GM12878 (cell line): ENCODE results near the gene SBF1. TPM values are rescaled to one million over a fixed set of nuclear protein-coding genes. Genes with fewer than 3 reads are reported as not detected.

Experiments
- ATAC-seq: fragments of 200-7000 bp; cut with Tn5 transposase; 3 replicates; pipeline ENCODE4 v1.9.1; 2020; ENCODE audit warnings: mild to moderate bottlenecking, moderate library complexity
- BruUV-seq: library from RNA; stranded (reverse); fragments of 400-500 nt; replicated peaks from 2 replicates; lab custom pipeline; 2021; lab: Mats Ljungman, UMichigan
- CTCF ChIA-PET: fragments of 300-600 bp; sonication (Branson Sonifier 250); formaldehyde crosslinking; extraction: SDS; loops from one replicate; lab custom pipeline; 2021; ENCODE audit warnings: inconsistent platforms; lab: Yijun Ruan, JAX
- POLR2A ChIA-PET: fragments of 350-600 bp; formaldehyde crosslinking; extraction: SDS; loops from one replicate; lab custom pipeline; 2021; ENCODE audit warnings: inconsistent platforms; lab: Charles Lee
- RAD21 ChIA-PET: fragments of 300-600 bp; sonication (Branson Sonifier 250); formaldehyde crosslinking; loops from one replicate; lab custom pipeline; 2023; ENCODE audit warnings: antibody characterized with exemption; ENCODE audit not compliant: unreplicated experiment; lab: Charles Lee
- SMC1A ChIA-PET: fragments of 300-600 bp; sonication (Branson Sonifier 250); formaldehyde crosslinking; loops from one replicate; lab custom pipeline; 2023; ENCODE audit not compliant: unreplicated experiment, uncharacterized antibody; lab: Charles Lee
- DNase-seq: peaks from one replicate; pipeline ENCODE4 v3.0.0-alpha.2; 2011; ENCODE audit warnings: low read depth, low spot score
- FAIRE-seq: peaks from 3 replicates; lab custom pipeline; 2011; peaks lifted over from hg19 to GRCh38; lab: Jason Lieb, UNC
- H2AFZ ChIP-seq: 2 replicates; pipeline ENCODE4 v1.6.0; 2011; ENCODE audit warnings: low read depth, low read length, control low read depth; ENCODE audit not compliant: control insufficient read depth
- H3K27ac ChIP-seq: 2 replicates; pipeline ENCODE4 v1.5.1; 2011; ENCODE audit warnings: control low read depth; ENCODE audit not compliant: control insufficient read depth, insufficient read depth
- H3K27me3 ChIP-seq, 2 experiments: replicated peaks in 1 of 2; 2 replicates each; pipeline versions ENCODE4 v1.6.0 to v1.6.1; 2011; ENCODE audit warnings: low read length in 1 of 2; ENCODE audit not compliant: control insufficient read depth in 2 of 2, insufficient read depth in 2 of 2
- H3K36me3 ChIP-seq, 2 experiments: 2 replicates each; pipeline ENCODE4 v1.5.1; 2011; ENCODE audit warnings: low read length in 1 of 2; ENCODE audit not compliant: control insufficient read depth in 2 of 2, insufficient read depth in 2 of 2
- H3K4me1 ChIP-seq: 2 replicates; pipeline ENCODE4 v1.6.1; 2011; ENCODE audit warnings: mild to moderate bottlenecking, low read length, moderate library complexity, mixed read lengths; ENCODE audit not compliant: control insufficient read depth, insufficient read depth
- H3K4me2 ChIP-seq: 2 replicates; pipeline ENCODE4 v1.6.0; 2011; ENCODE audit warnings: control low read depth; ENCODE audit not compliant: control insufficient read depth, insufficient read depth
- H3K4me3 ChIP-seq: fragments of 200-600 bp; sonication (generic); 2 replicates; pipeline ENCODE4 v1.5.1; 2016
- H3K79me2 ChIP-seq: 2 replicates; pipeline ENCODE4 v1.6.0; 2011; ENCODE audit warnings: low read length; ENCODE audit not compliant: control insufficient read depth, insufficient read depth
- H3K9ac ChIP-seq: 2 replicates; pipeline ENCODE4 v1.8.0; 2011; ENCODE audit warnings: low read length, control low read depth, mixed read lengths; ENCODE audit not compliant: control insufficient read depth, insufficient read depth
- H3K9me3 ChIP-seq: replicated peaks from 3 replicates; pipeline ENCODE4 v1.5.1; 2011; ENCODE audit warnings: mild to moderate bottlenecking, low read length; ENCODE audit not compliant: control insufficient read depth, insufficient read depth
- H4K20me1 ChIP-seq: 2 replicates; pipeline ENCODE4 v1.6.0; 2011; ENCODE audit not compliant: control insufficient read depth, insufficient read depth
- CEBPZ ChIP-seq: fragments of 150-350 bp; IDR thresholded peaks from 2 replicates; pipeline ENCODE4 v1.6.1; 2016; ENCODE audit warnings: low read depth, low read length
- CREM ChIP-seq: IDR thresholded peaks from 2 replicates; pipeline ENCODE4 v1.6.1; 2014; ENCODE audit warnings: antibody characterized with exemption, low read depth
- ESRRA ChIP-seq: IDR thresholded peaks from 2 replicates; pipeline ENCODE4 v1.6.1; 2012; ENCODE audit warnings: mild to moderate bottlenecking, low read length, improper control_type of control experiment
- KLF5 ChIP-seq: fragments of 450-650 bp; IDR thresholded peaks from 2 replicates; pipeline ENCODE4 v1.6.1; 2014; ENCODE audit warnings: mild to moderate bottlenecking; ENCODE audit not compliant: partially characterized antibody
- MEF2B ChIP-seq: fragments of 450-650 bp; IDR thresholded peaks from 2 replicates; pipeline ENCODE4 v1.6.1; 2018; ENCODE audit warnings: mild to moderate bottlenecking, moderate library complexity; ENCODE audit not compliant: partially characterized antibody, poor library complexity, severe bottlenecking
- MTA2 ChIP-seq: fragments of 450-650 bp; IDR thresholded peaks from 2 replicates; pipeline ENCODE4 v1.6.1; 2016; ENCODE audit warnings: low read depth, mild to moderate bottlenecking, moderate library complexity
- MYC ChIP-seq: IDR thresholded peaks from 2 replicates; pipeline ENCODE4 v1.6.1; 2011; ENCODE audit warnings: mild to moderate bottlenecking, low read length, moderate library complexity, inconsistent platforms; ENCODE audit not compliant: insufficient read depth, insufficient replicate concordance, insufficient read length, severe bottlenecking
- NFYA ChIP-seq: IDR thresholded peaks from 2 replicates; pipeline ENCODE4 v1.6.1; 2011; ENCODE audit warnings: low read depth, mild to moderate bottlenecking, low read length, improper control_type of control experiment, borderline replicate concordance
- PKNOX1 ChIP-seq: fragments of 450-650 bp; IDR thresholded peaks from 2 replicates; pipeline ENCODE4 v1.6.1; 2016; ENCODE audit warnings: mild to moderate bottlenecking
- POLR2AphosphoS5 ChIP-seq: IDR thresholded peaks from 2 replicates; pipeline ENCODE4 v1.6.1; 2011; ENCODE audit warnings: mild to moderate bottlenecking, low read length, inconsistent platforms
- SIN3A ChIP-seq: IDR thresholded peaks from 2 replicates; pipeline ENCODE4 v1.6.1; 2012; ENCODE audit warnings: low read depth, low read length, improper control_type of control experiment
- ZNF592 ChIP-seq: fragments of 450-650 bp; IDR thresholded peaks from 2 replicates; pipeline ENCODE4 v1.6.1; 2017; ENCODE audit warnings: mild to moderate bottlenecking, moderate library complexity
- ZZZ3 ChIP-seq: IDR thresholded peaks from 2 replicates; pipeline ENCODE4 v1.6.1; 2011; ENCODE audit warnings: low read depth; ENCODE audit not compliant: control insufficient read depth, insufficient read length
- WGBS: methylation state at CpG from one replicate; pipeline ENCODE4 v1.1.6; 2016; ENCODE audit warnings: low lambda C conversion rate; ENCODE audit not compliant: insufficient replicate concordance, insufficient coverage; ENCODE audit errors: missing lambda C conversion rate; 5-methylcytosine and 5-hydroxymethylcytosine counted together
- in situ Hi-C: fragments of 300-500 bp; cut with MboI; formaldehyde crosslinking; loops from 9 replicates; pipeline ENCODE4 v1.14.3; 2018; ENCODE audit warnings: mixed read lengths
- intact Hi-C: fragments of 100-400 bp; cut with micrococcal nuclease; formaldehyde crosslinking; loops from one replicate; pipeline ENCODE4 v1.14.2; 2022; ENCODE audit not compliant: unreplicated experiment
- polyA plus RNA-seq, 11 experiments: library from polyadenylated mRNA; depleted of rRNA in 4 of 11; unstranded in 6 of 11; stranded (reverse) in 5 of 11; fragments of >200 nt; fragmentation: Nextera tagmentation in 4 of 11; fragmentation: Illumina TruSeq in 1 of 11; extraction: Ambion mirVana in 4 of 11; extraction: Trizol in 1 of 11; gene quantifications; 1 replicate in 1 of 11; 2 replicates in 10 of 11; pipeline versions ENCODE4 v1.2.1 to v1.2.3, GENCODE V29; 2011 to 2016; ENCODE audit warnings: inconsistent platforms in 2 of 11, missing spikeins in 2 of 11, low read depth in 1 of 11
- total RNA-seq, 4 experiments: library from RNA; depleted of rRNA in 3 of 4; stranded (reverse); fragments of >200 nt in 3 of 4; fragmentation: Illumina TruSeq in 1 of 4; extraction: Trizol in 1 of 4; gene quantifications; 2 replicates each; pipeline versions ENCODE4 v1.2.1 to v1.2.3, GENCODE V29; 2013 to 2021

Gene SBF1
- total and polyA plus RNA-seq, 10 of the 15 experiments (the other 5 are each of a cell fraction or from before 2014, with no cell fraction given): 0.23 to 95.0 (median 17.8) TPM

- no peaks in the 10 kb centered on the region for H4K20me1 ChIP-seq
- no peak overlapping the region for H3K4me3 ChIP-seq
- H3K79me2 ChIP-seq: no peaks in the 10 kb centered on the region
- H3K36me3 ChIP-seq: peaks cover 6 to 23% of the 10 kb centered on the region in 2 experiments; a peak in 3 of 4 replicates
- no peak overlapping the region for H3K4me2 ChIP-seq
- BruUV-seq: no TSS peak
- in situ Hi-C loops: no loop called here
- POLR2A ChIA-PET: no interaction called here
- CTCF ChIA-PET: interaction anchor here (0.6 kb wide), 1 partner anchor 171 kb away, joined by 3 read pairs; no protein-coding TSS in a partner anchor
- SMC1A ChIA-PET: no interaction called here
- intact Hi-C loops: no loop called here
- H3K27ac ChIP-seq: no peak overlapping the region
- H2AFZ ChIP-seq: no peak overlapping the region
- RAD21 ChIA-PET: no interaction called here
- DNase-seq (no peak), FAIRE-seq (no peak), ATAC-seq (no peak)
- H3K9ac ChIP-seq: no peak overlapping the region
- no peaks in the 10 kb centered on the region; the same call in 1 of the 2 replicates for H3K4me1 ChIP-seq
- whole genome bisulfite sequencing: 85% methylated on average over 27 of the region's 27 CpGs
- H3K27me3 ChIP-seq: no peaks in the 10 kb centered on the region
- no peaks in the 10 kb centered on the region for H3K9me3 ChIP-seq
- TF ChIP-seq CREM (no peak), PKNOX1 (no peak), MYC (no peak), POLR2AphosphoS5 (no peak), NFYA (no peak), ZZZ3 (no peak), CEBPZ (no peak), MEF2B (no peak), KLF5 (no peak), ESRRA (no peak), SIN3A (no peak), ZNF592 (no peak), MTA2 (no peak)
Observed at GRCh38 chr22:50447576-50448551, 27.0 kb downstream of the SBF1 start.
